H1 (cell line): Measurements from ENCODE around the gene TRABD2B. TPM values are rescaled to one million over a fixed set of nuclear protein-coding genes. Genes with fewer than 3 reads are reported as not detected.

ENCODE experiments used
- CTCF ChIA-PET: fragments of 300-600 bp; sonication (Branson Sonifier 250); formaldehyde crosslinking; loops from one replicate; lab custom pipeline; 2021; ENCODE audit not compliant: partially characterized antibody; lab: Charles Lee
- POLR2A ChIA-PET: fragments of 300-600 bp; sonication (Branson Sonifier 250); formaldehyde crosslinking; loops from one replicate; lab custom pipeline; 2021; ENCODE audit warnings: inconsistent platforms; ENCODE audit not compliant: partially characterized antibody; lab: Charles Lee
- DNase-seq, 2 experiments: peaks; one replicate each; pipeline versions ENCODE4 v3.0.0 to v3.0.0-alpha.2; 2010 to 2022; ENCODE audit warnings: low spot score in 2 of 2, low read depth in 1 of 2, mixed read lengths in 1 of 2
- FAIRE-seq: peaks from 2 replicates; lab custom pipeline; 2011; peaks lifted over from hg19 to GRCh38; lab: Jason Lieb, UNC
- H2AFZ ChIP-seq: 2 replicates; pipeline ENCODE4 v1.8.1; 2012; ENCODE audit warnings: low read length, inconsistent platforms
- H2AK5ac ChIP-seq: 2 replicates; pipeline ENCODE4 v1.6.1; 2013; ENCODE audit warnings: low read depth, low read length
- H2BK120ac ChIP-seq: replicated peaks from 2 replicates; pipeline ENCODE3; 2013; ENCODE audit warnings: low read depth, low read length, inconsistent platforms
- H2BK12ac ChIP-seq: 2 replicates; pipeline ENCODE4 v1.6.1; 2013; ENCODE audit warnings: low read depth, low read length
- H2BK15ac ChIP-seq: 2 replicates; pipeline ENCODE4 v1.6.1; 2013; ENCODE audit warnings: low read length
- H2BK20ac ChIP-seq: 2 replicates; pipeline ENCODE4 v1.6.1; 2013; ENCODE audit warnings: low read length
- H2BK5ac ChIP-seq: 2 replicates; pipeline ENCODE4 v1.6.1; 2013; ENCODE audit warnings: low read depth, low read length
- H3K14ac ChIP-seq: 2 replicates; pipeline ENCODE4 v1.6.1; 2013; ENCODE audit warnings: inconsistent platforms; ENCODE audit not compliant: insufficient read length
- H3K18ac ChIP-seq: 2 replicates; pipeline ENCODE4 v1.6.1; 2013; ENCODE audit warnings: low read length; ENCODE audit errors: extremely low read depth
- H3K23ac ChIP-seq: 2 replicates; pipeline ENCODE4 v1.6.1; 2013; ENCODE audit warnings: inconsistent platforms; ENCODE audit not compliant: insufficient read length
- H3K23me2 ChIP-seq: 2 replicates; pipeline ENCODE4 v1.6.1; 2013; ENCODE audit warnings: low read depth, low read length
- H3K27ac ChIP-seq: 2 replicates; pipeline ENCODE4 v1.6.1; 2011; ENCODE audit warnings: low read depth, low read length, inconsistent platforms
- H3K27me3 ChIP-seq, 4 experiments: replicated peaks in 1 of 4; 1 replicate in 1 of 4; 2 replicates in 3 of 4; pipeline versions ENCODE4 v1.6.1 to v1.8.1; 2011 to 2013; ENCODE audit warnings: low read length in 3 of 4, mild to moderate bottlenecking in 3 of 4, inconsistent platforms in 2 of 4, mixed read lengths in 2 of 4, moderate library complexity in 1 of 4; ENCODE audit not compliant: control insufficient read depth in 3 of 4, insufficient read depth in 3 of 4; ENCODE audit errors: extremely low read depth in 1 of 4
- H3K36me3 ChIP-seq, 4 experiments: 2 replicates each; pipeline versions ENCODE4 v1.6.1 to v1.8.1; 2011 to 2013; ENCODE audit warnings: mild to moderate bottlenecking in 4 of 4, low read length in 3 of 4, moderate library complexity in 2 of 4, control low read depth in 1 of 4, inconsistent platforms in 1 of 4; ENCODE audit not compliant: insufficient read depth in 4 of 4, control insufficient read depth in 2 of 4
- H3K4ac ChIP-seq: replicated peaks from 2 replicates; pipeline ENCODE3; 2013; ENCODE audit warnings: low read length, low read depth, mixed read lengths, inconsistent platforms; ENCODE audit not compliant: insufficient read length
- H3K4me1 ChIP-seq, 4 experiments: replicated peaks in 1 of 4; 1 replicate in 1 of 4; 2 replicates in 3 of 4; pipeline versions ENCODE4 v1.6.1 to v1.8.1; 2011 to 2013; ENCODE audit warnings: low read length in 3 of 4, inconsistent platforms in 2 of 4, mixed read lengths in 1 of 4; ENCODE audit not compliant: insufficient read depth in 4 of 4, control insufficient read depth in 3 of 4
- H3K4me2 ChIP-seq, 2 experiments: 2 replicates each; pipeline versions ENCODE4 v1.6.1 to v1.8.1; 2011 to 2013; ENCODE audit warnings: low read depth in 2 of 2, low read length in 2 of 2, control low read depth in 1 of 2, inconsistent platforms in 1 of 2, mild to moderate bottlenecking in 1 of 2; ENCODE audit not compliant: insufficient read depth in 1 of 2
- H3K4me3 ChIP-seq, 4 experiments: fragments of 200-600, 300-600 bp in 1 of 4; sonication (generic), shearing (Covaris generic), sonication (Bioruptor Twin) in 1 of 4; 2 replicates each; pipeline versions ENCODE4 v1.5.1 to v1.8.1; 2011 to 2016; ENCODE audit warnings: low read length in 4 of 4, low read depth in 3 of 4, control low read depth in 2 of 4, inconsistent platforms in 2 of 4, mild to moderate bottlenecking in 2 of 4, mixed read lengths in 1 of 4, moderate library complexity in 1 of 4; ENCODE audit not compliant: insufficient read depth in 2 of 4; ENCODE audit errors: extremely low read depth in 1 of 4
- H3K56ac ChIP-seq: replicated peaks from 2 replicates; pipeline ENCODE3; 2013; ENCODE audit warnings: low read depth, mild to moderate bottlenecking, mixed read lengths, low read length, inconsistent platforms; ENCODE audit not compliant: insufficient read length
- H3K79me1 ChIP-seq: 2 replicates; pipeline ENCODE4 v1.6.1; 2013; ENCODE audit warnings: low read depth, low read length, control low read depth
- H3K79me2 ChIP-seq, 2 experiments: 2 replicates each; pipeline versions ENCODE4 v1.6.1 to v1.8.1; 2012 to 2013; ENCODE audit warnings: low read length in 2 of 2, mild to moderate bottlenecking in 2 of 2, inconsistent platforms in 1 of 2; ENCODE audit not compliant: insufficient read depth in 2 of 2, control insufficient read depth in 1 of 2
- H3K9ac ChIP-seq, 4 experiments: replicated peaks in 1 of 4; 1 replicate in 1 of 4; 2 replicates in 3 of 4; pipeline versions ENCODE4 v1.6.1 to v1.8.1; 2011 to 2013; ENCODE audit warnings: low read depth in 3 of 4, low read length in 3 of 4, control low read depth in 2 of 4, mild to moderate bottlenecking in 2 of 4, moderate library complexity in 2 of 4, inconsistent platforms in 1 of 4; ENCODE audit errors: extremely low read depth in 1 of 4
- H3K9me3 ChIP-seq, 2 experiments: 2 replicates each; pipeline versions ENCODE4 v1.6.1 to v1.8.1; 2012 to 2013; ENCODE audit warnings: mild to moderate bottlenecking in 2 of 2, moderate library complexity in 2 of 2, control low read depth in 1 of 2, inconsistent platforms in 1 of 2, low read depth in 1 of 2, low read length in 1 of 2, mixed read lengths in 1 of 2; ENCODE audit not compliant: insufficient read depth in 2 of 2
- H4K20me1 ChIP-seq, 2 experiments: replicated peaks in 1 of 2; 2 replicates each; pipeline versions ENCODE3 to v1.8.1; 2011 to 2013; ENCODE audit warnings: inconsistent platforms in 2 of 2, low read length in 2 of 2, mild to moderate bottlenecking in 1 of 2; ENCODE audit not compliant: insufficient read depth in 2 of 2, control insufficient read depth in 1 of 2
- H4K5ac ChIP-seq: 2 replicates; pipeline ENCODE4 v1.6.1; 2013; ENCODE audit warnings: low read length, low read depth, mixed read lengths, inconsistent platforms; ENCODE audit not compliant: insufficient read length
- H4K8ac ChIP-seq: 2 replicates; pipeline ENCODE4 v1.8.0; 2013; ENCODE audit warnings: mild to moderate bottlenecking, moderate library complexity, low read length, inconsistent platforms; ENCODE audit not compliant: insufficient read depth; ENCODE audit errors: extremely low read depth
- H4K91ac ChIP-seq: replicated peaks from 2 replicates; pipeline ENCODE3; 2013; ENCODE audit warnings: low read length, mixed read lengths, inconsistent platforms; ENCODE audit not compliant: insufficient read length
- CHD2 ChIP-seq: IDR thresholded peaks from 2 replicates; pipeline ENCODE4 v1.6.1; 2012; ENCODE audit warnings: low read length, improper control_type of control experiment
- TAF7 ChIP-seq: optimal IDR thresholded peaks from 2 replicates; pipeline ENCODE3; 2011; ENCODE audit warnings: low read depth, mild to moderate bottlenecking, inconsistent platforms, low read length, moderate library complexity, borderline replicate concordance
- WGBS, 2 experiments: shearing (Covaris generic) in 1 of 2; methylation state at CpG; one replicate each; pipeline versions ENCODE4 v1.1.6 to v1.1.7; 2013 to 2015; ENCODE audit warnings: low lambda C conversion rate in 2 of 2, mixed read lengths in 2 of 2, inconsistent platforms in 1 of 2, low coverage in 1 of 2, missing lambda C conversion rate in 1 of 2; ENCODE audit not compliant: insufficient replicate concordance in 2 of 2, insufficient coverage in 1 of 2, insufficient read length in 1 of 2; ENCODE audit errors: extremely low coverage in 1 of 2, missing lambda C conversion rate in 1 of 2; 5-methylcytosine and 5-hydroxymethylcytosine counted together
- polyA plus RNA-seq, 7 experiments: library from polyadenylated mRNA; depleted of rRNA in 3 of 7; stranded (reverse) in 5 of 7; unstranded in 2 of 7; fragments of >200 nt in 5 of 7; fragments of 200-250 nt in 2 of 7; gene quantifications; 1 replicate in 5 of 7; 2 replicates in 1 of 7; 4 replicates in 1 of 7; pipeline versions ENCODE4 v1.2.1 to v1.2.3, GENCODE V29; 2011 to 2013; ENCODE audit warnings: missing spikeins in 2 of 7, mixed read lengths in 2 of 7
- total RNA-seq: library from RNA; stranded (reverse); fragmentation: NEBNext Ultra II Directional; extraction: Animal tissue kit (Norgen Biotek cat#: 25700); gene quantifications from 2 replicates; pipeline ENCODE4 v1.2.1, GENCODE V29; 2021
- TF ChIP-seq, protein P1 (sequence below): IDR thresholded peaks from 2 replicates; pipeline ENCODE4 v1.6.1; 2011; ENCODE audit warnings: low read depth, mild to moderate bottlenecking, low read length; ENCODE audit not compliant: insufficient read depth

TRABD2B gene
- total and polyA plus RNA-seq, 2 of the 8 experiments (the other 6 are each of a cell fraction or from before 2014, with no cell fraction given), result 0.95 to 3.4 TPM

DNA sequence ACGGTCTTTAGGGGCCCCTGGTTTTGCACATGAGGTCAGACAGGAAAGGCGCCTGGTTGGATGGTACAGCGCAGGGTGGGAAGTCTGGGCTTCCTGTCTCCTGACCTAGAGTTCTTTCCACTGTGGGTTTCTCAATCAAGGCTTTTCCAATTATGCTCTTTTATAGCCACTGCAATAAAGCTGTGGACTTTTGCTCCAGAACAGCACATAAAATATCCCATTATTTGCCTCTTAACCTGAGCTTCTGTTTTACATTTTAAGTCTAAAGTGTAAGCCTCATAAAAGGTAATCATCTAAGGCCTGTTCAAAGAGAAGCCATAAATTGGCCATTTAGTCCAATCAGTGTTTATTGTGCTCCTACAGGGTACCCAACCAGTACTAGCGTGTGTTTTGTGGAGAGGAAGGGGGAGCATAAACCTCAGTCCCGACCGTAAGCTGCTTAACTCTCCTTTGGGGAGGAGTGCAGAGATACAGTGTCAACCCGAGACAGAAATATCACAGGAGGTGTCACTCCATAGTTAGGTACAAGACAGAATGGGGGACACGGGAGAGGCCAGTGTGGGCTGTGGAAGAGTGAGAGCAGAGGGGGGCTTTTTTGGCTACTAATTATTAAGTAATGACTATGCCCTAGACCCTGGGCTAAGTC lies 270.0 kb downstream of the TRABD2B start:
- CTCF ChIA-PET, result interaction anchor here (0.6 to 11.5 kb wide), 39 partner anchors 11 to 534 kb away, joined by 3 to 129 read pairs (median 5); partner anchors contain the start of gene FOXD2
- WGBS, 2 experiments, result 93% methylated on average over 8 of the region's 8 CpGs; no CpG with 5 or more reads in 1 of the 2 experiments

More for the DNA sequence above, 270.0 kb downstream of the TRABD2B start:
- H3K79me1 ChIP-seq, result no peaks in the 10 kb centered on the region
- POLR2A ChIA-PET, result no interaction called here
- no peaks in the 10 kb centered on the region for H3K36me3 ChIP-seq
- no peaks in the 10 kb centered on the region for H4K20me1 ChIP-seq
- no peak overlapping the region for H2BK12ac ChIP-seq
- H3K23me2 ChIP-seq, result no peaks in the 10 kb centered on the region
- H2BK15ac ChIP-seq, result no peak overlapping the region
- no peak overlapping the region for H3K4me2 ChIP-seq
- H3K4ac ChIP-seq, result no peak overlapping the region
- no peak overlapping the region for H4K91ac ChIP-seq
- TF ChIP-seq, protein P1, sequence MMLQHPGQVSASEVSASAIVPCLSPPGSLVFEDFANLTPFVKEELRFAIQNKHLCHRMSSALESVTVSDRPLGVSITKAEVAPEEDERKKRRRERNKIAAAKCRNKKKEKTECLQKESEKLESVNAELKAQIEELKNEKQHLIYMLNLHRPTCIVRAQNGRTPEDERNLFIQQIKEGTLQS, result no peak
- TF ChIP-seq CHD2 (no peak), TAF7 (no peak)
- no peak overlapping the region for H4K5ac ChIP-seq
- no peak overlapping the region for H3K23ac ChIP-seq
- DNase-seq (no peak), FAIRE-seq (no peak)
- no peak overlapping the region for H3K4me3 ChIP-seq
- H4K8ac ChIP-seq, result no peak overlapping the region
- H3K4me1 ChIP-seq, result peaks cover 0 to 14% (median 9%) of the 10 kb centered on the region in 4 experiments; a peak in 6 of 7 replicates
- no peak overlapping the region for H3K18ac ChIP-seq
- no peak overlapping the region for H3K56ac ChIP-seq
- no peak overlapping the region for H2AK5ac ChIP-seq
- H3K9ac ChIP-seq, result no peak overlapping the region
- no peaks in the 10 kb centered on the region for H3K9me3 ChIP-seq
- no peak overlapping the region for H2AFZ ChIP-seq
- H2BK120ac ChIP-seq, result no peak overlapping the region
- no peak overlapping the region for H2BK20ac ChIP-seq
- H2BK5ac ChIP-seq, result no peak overlapping the region
- H3K14ac ChIP-seq, result no peak overlapping the region
- H3K27ac ChIP-seq, result no peak overlapping the region
- H3K27me3 ChIP-seq, result peaks cover 14 to 37% (median 31%) of the 10 kb centered on the region in 4 experiments
- H3K79me2 ChIP-seq, result no peaks in the 10 kb centered on the region
